M059J (cell line): Measurements from ENCODE around the gene VPS11. TPM values are rescaled to one million over a fixed set of nuclear protein-coding genes. Genes with fewer than 3 reads are reported as not detected.
A peak's percentile ranks its signal among the peaks of the same experiment; 100 is the strongest.

Experiments used
- DNase-seq: peaks from one replicate; pipeline ENCODE4 v3.0.0-alpha.2; 2012; ENCODE audit warnings: low read depth
- total RNA-seq: library from RNA; depleted of rRNA; stranded (reverse); fragments of >200 nt; shearing (Covaris generic); gene quantifications from 2 replicates; pipeline ENCODE4 v1.2.3, GENCODE V29; 2014; rRNA removed

VPS11 gene
- total RNA-seq = 18.9 and 20.9 TPM in 2 replicates

- peak; percentile 98 for DNase-seq
Measured at GRCh38 chr11:119067371-119068222, at the start of gene VPS11. TSS of gene VPS11 (plus strand) at chr11:119067818. CDS start at chr11:119067824, 6 bp downstream.

GRCh38 chr11:119018074-119018938 is 49.3 kb upstream of the VPS11 start, which contains the start of the genes RPS25 and TRAPPC4:
TSS of gene RPS25 (minus strand) at chr11:119018343. CDS start at chr11:119018284, 59 bp downstream.
TSS of gene TRAPPC4 (plus strand) at chr11:119018766. CDS start at chr11:119018796, 30 bp downstream.
- DNase-seq = peak; percentile 97

GRCh38 chr11:119019996-119020395 is 47.6 kb upstream of the VPS11 start:
- DNase-seq = no peak

GRCh38 chr11:119021631-119022030 is 46.0 kb upstream of the VPS11 start:
- no peak for DNase-seq

GRCh38 chr11:119023741-119024140 is 43.9 kb upstream of the VPS11 start:
- DNase-seq = peak; percentile 37

- DNase-seq = no peak
Measured at GRCh38 chr11:119024430-119025098, 43.1 kb upstream of the VPS11 start.

- no peak for DNase-seq
Measured at GRCh38 chr11:119025099-119025473, 42.5 kb upstream of the VPS11 start.

- no peak for DNase-seq
Measured at GRCh38 chr11:119025541-119025940, 42.1 kb upstream of the VPS11 start.

GRCh38 chr11:119025978-119026766 is 41.4 kb upstream of the VPS11 start:
- DNase-seq = no peak

- DNase-seq = no peak
Measured at GRCh38 chr11:119026970-119027369, 40.6 kb upstream of the VPS11 start.

GRCh38 chr11:119027561-119028345 is 39.9 kb upstream of the VPS11 start:
- DNase-seq = no peak

- no peak for DNase-seq
Measured at GRCh38 chr11:119028346-119029068, 39.1 kb upstream of the VPS11 start.

GRCh38 chr11:119029069-119029339 is 38.6 kb upstream of the VPS11 start:
- no peak for DNase-seq

GRCh38 chr11:119029340-119030028 is 38.1 kb upstream of the VPS11 start:
- DNase-seq = no peak

- DNase-seq = no peak
Measured at GRCh38 chr11:119030029-119030328, 37.6 kb upstream of the VPS11 start.

- DNase-seq = peak; percentile 96
Measured at GRCh38 chr11:119030329-119031047, 37.1 kb upstream of the VPS11 start, which contains the start of gene SLC37A4. TSS of gene SLC37A4 (minus strand) at chr11:119030877.

GRCh38 chr11:119031912-119032280 is 35.7 kb upstream of the VPS11 start:
- no peak for DNase-seq

GRCh38 chr11:119033421-119033820 is 34.2 kb upstream of the VPS11 start:
- peak; percentile 63 for DNase-seq

- DNase-seq = no peak
Measured at GRCh38 chr11:119034813-119035212, 32.8 kb upstream of the VPS11 start.
